HepG2 (cell line): Measurements from ENCODE around the gene BTBD19. TPM values are rescaled to one million over a fixed set of nuclear protein-coding genes. Genes with fewer than 3 reads are reported as not detected.
A peak's percentile ranks its signal among the peaks of the same experiment; 100 is the strongest.

Experiments
- ATAD3A ChIP-seq: sonication (generic); formaldehyde crosslinking; IDR thresholded peaks from 2 replicates; pipeline ENCODE4 v1.4.0; 2020; ENCODE audit warnings: missing genetic modification reagents
- ATRX ChIP-seq: sonication (generic); formaldehyde crosslinking; IDR thresholded peaks from 2 replicates; pipeline ENCODE4 v1.4.0; 2020; ENCODE audit warnings: missing genetic modification reagents, borderline replicate concordance
- CCDC6 ChIP-seq: sonication (generic); formaldehyde crosslinking; IDR thresholded peaks from 2 replicates; pipeline ENCODE4 v1.8.1; 2022; ENCODE audit warnings: mild to moderate bottlenecking, missing genetic modification reagents, moderate library complexity
- CEBPB ChIP-seq: IDR thresholded peaks from 2 replicates; pipeline ENCODE4 v1.6.1; 2011; ENCODE audit warnings: low read depth, low read length, improper control_type of control experiment, borderline replicate concordance
- CERS6 ChIP-seq: sonication (generic); formaldehyde crosslinking; IDR thresholded peaks from 2 replicates; pipeline ENCODE4 v1.5.0; 2020; ENCODE audit warnings: missing genetic modification reagents
- ETV6 ChIP-seq: sonication (generic); formaldehyde crosslinking; conservative IDR thresholded peaks from 2 replicates; pipeline ENCODE4 v1.4.0; 2020; ENCODE audit warnings: missing genetic modification reagents
- FOXM1 ChIP-seq: sonication (generic); formaldehyde crosslinking; IDR thresholded peaks from 2 replicates; pipeline ENCODE4 v1.5.0; 2020; ENCODE audit warnings: missing genetic modification reagents
- HIC2 ChIP-seq: sonication (generic); formaldehyde crosslinking; IDR thresholded peaks from 2 replicates; pipeline ENCODE4 v1.9.0; 2022; ENCODE audit warnings: low read depth, missing genetic modification reagents
- KDM5A ChIP-seq: fragments of 200-600 bp; sonication (generic); IDR thresholded peaks from 2 replicates; pipeline ENCODE4 v1.7.0; 2018; ENCODE audit warnings: antibody characterized with exemption, mild to moderate bottlenecking, low read length, borderline replicate concordance
- KDM6A ChIP-seq: IDR thresholded peaks from 2 replicates; pipeline ENCODE4 v1.6.1; 2016; ENCODE audit warnings: low read depth
- MTF2 ChIP-seq: sonication (generic); formaldehyde crosslinking; IDR thresholded peaks from 2 replicates; pipeline ENCODE4 v1.5.0; 2020; ENCODE audit warnings: missing genetic modification reagents, borderline replicate concordance
- SP140L ChIP-seq: sonication (generic); formaldehyde crosslinking; IDR thresholded peaks from 2 replicates; pipeline ENCODE4 v1.4.0; 2020; ENCODE audit warnings: missing genetic modification reagents, borderline replicate concordance
- ZNF30 ChIP-seq: sonication (generic); formaldehyde crosslinking; IDR thresholded peaks from 2 replicates; pipeline ENCODE4 v1.5.0; 2020; ENCODE audit warnings: mild to moderate bottlenecking, missing genetic modification reagents
- ZNF33A ChIP-seq: sonication (generic); formaldehyde crosslinking; IDR thresholded peaks from 2 replicates; pipeline ENCODE4 v1.5.1; 2020; ENCODE audit warnings: missing genetic modification reagents, mild to moderate bottlenecking, moderate library complexity, borderline replicate concordance
- polyA plus RNA-seq, 8 experiments: library from polyadenylated mRNA; depleted of rRNA in 3 of 8; stranded (reverse) in 7 of 8; unstranded in 1 of 8; fragments of >200 nt; fragmentation: Illumina TruSeq in 4 of 8; extraction: Trizol in 4 of 8; gene quantifications; 2 replicates each; pipeline versions ENCODE4 v1.2.1 to v1.2.3, GENCODE V29; 2011 to 2016; ENCODE audit warnings: low read depth in 4 of 8, missing spikeins in 1 of 8, mixed read lengths in 1 of 8; ENCODE audit not compliant: insufficient read depth in 1 of 8
- total RNA-seq, 5 experiments: library from RNA; depleted of rRNA; stranded (reverse); fragments of >200 nt; fragmentation: Illumina TruSeq; extraction: Trizol; gene quantifications; 2 replicates each; pipeline ENCODE4 v1.2.3, GENCODE V29; 2016; ENCODE audit warnings: low read depth in 1 of 5
- TF ChIP-seq, protein P1 (sequence below): sonication (generic); formaldehyde crosslinking; IDR thresholded peaks from 2 replicates; pipeline ENCODE4 v1.4.0; 2020; ENCODE audit warnings: missing genetic modification reagents, borderline replicate concordance
- TF ChIP-seq, protein P2 (sequence below): sonication (generic); formaldehyde crosslinking; IDR thresholded peaks from 2 replicates; pipeline ENCODE4 v1.5.1; 2020; ENCODE audit warnings: mild to moderate bottlenecking, moderate library complexity, missing genetic modification reagents
- TF ChIP-seq, protein P3 (sequence below): sonication (generic); formaldehyde crosslinking; IDR thresholded peaks from 2 replicates; pipeline ENCODE4 v1.5.0; 2020; ENCODE audit warnings: missing genetic modification reagents

BTBD19 gene
- total and polyA plus RNA-seq, 2 of the 13 experiments (the other 11 are each of a cell fraction or from before 2014, with no cell fraction given), result 2.7 to 6.7 TPM

DNA sequence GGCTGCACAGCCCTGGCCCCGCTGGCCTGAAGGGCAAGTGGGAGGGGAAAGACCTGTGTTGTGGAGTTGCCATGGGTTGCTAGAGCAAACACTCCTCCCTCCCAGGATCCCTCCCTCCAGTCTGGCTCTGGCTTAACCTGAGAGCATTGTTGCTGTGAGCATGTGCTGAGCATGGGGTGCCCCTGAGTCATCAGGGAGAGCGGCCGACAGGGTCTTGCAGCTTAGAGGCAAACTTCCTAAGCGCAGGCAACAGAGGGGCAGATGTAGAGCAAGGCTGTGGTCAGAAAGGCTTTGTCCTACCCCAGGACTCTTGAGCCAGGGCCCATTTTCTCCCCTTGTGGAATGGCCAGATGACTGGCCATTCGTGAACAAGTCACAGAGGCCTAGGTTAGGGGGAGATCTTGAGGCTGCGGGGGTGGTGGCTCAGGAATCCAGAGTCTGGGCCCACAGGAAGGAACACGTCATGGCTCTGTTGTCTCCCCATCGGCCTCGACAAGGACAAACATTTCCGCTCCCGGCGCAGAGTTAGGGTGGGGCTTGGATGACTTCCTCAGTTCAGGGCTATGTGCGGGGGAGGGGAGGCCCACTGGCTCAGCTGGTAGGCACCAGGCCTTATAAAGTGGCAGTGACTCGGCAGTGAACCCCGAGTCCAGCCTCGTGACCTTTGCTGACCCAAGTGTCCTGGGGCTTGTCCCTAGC lies 810 bp upstream of the BTBD19 start (continued):
- TF ChIP-seq, protein P1, sequence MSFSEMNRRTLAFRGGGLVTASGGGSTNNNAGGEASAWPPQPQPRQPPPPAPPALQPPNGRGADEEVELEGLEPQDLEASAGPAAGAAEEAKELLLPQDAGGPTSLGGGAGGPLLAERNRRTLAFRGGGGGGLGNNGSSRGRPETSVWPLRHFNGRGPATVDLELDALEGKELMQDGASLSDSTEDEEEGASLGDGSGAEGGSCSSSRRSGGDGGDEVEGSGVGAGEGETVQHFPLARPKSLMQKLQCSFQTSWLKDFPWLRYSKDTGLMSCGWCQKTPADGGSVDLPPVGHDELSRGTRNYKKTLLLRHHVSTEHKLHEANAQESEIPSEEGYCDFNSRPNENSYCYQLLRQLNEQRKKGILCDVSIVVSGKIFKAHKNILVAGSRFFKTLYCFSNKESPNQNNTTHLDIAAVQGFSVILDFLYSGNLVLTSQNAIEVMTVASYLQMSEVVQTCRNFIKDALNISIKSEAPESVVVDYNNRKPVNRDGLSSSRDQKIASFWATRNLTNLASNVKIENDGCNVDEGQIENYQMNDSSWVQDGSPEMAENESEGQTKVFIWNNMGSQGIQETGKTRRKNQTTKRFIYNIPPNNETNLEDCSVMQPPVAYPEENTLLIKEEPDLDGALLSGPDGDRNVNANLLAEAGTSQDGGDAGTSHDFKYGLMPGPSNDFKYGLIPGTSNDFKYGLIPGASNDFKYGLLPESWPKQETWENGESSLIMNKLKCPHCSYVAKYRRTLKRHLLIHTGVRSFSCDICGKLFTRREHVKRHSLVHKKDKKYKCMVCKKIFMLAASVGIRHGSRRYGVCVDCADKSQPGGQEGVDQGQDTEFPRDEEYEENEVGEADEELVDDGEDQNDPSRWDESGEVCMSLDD (CRISPR knock-in tag), result no peak; the same call in 1 of the 2 replicates
- TF ChIP-seq ATRX (no peak), SP140L (CRISPR knock-in tag) (no peak), KDM5A (peak; percentile 6; the same call in 1 of the 2 replicates), CCDC6 (CRISPR knock-in tag) (peak; percentile 85; the same call in 1 of the 2 replicates), ETV6 (CRISPR knock-in tag) (0 out of 2 replicates have a peak, but pooled peaks have one; percentile 11), MTF2 (CRISPR knock-in tag) (no peak; the same call in 1 of the 2 replicates), KDM6A (CRISPR knock-in tag) (peak; percentile 43), CEBPB (peak; percentile 14; the same call in 1 of the 2 replicates), ZNF33A (peak; percentile 95), HIC2 (CRISPR knock-in tag) (no peak; the same call in 1 of the 2 replicates), FOXM1 (CRISPR knock-in tag) (no peak), ZNF30 (CRISPR knock-in tag) (peak; percentile 41; the same call in 1 of the 2 replicates), CERS6 (CRISPR knock-in tag) (no peak), ATAD3A (CRISPR knock-in tag) (no peak)
- TF ChIP-seq, protein P2, sequence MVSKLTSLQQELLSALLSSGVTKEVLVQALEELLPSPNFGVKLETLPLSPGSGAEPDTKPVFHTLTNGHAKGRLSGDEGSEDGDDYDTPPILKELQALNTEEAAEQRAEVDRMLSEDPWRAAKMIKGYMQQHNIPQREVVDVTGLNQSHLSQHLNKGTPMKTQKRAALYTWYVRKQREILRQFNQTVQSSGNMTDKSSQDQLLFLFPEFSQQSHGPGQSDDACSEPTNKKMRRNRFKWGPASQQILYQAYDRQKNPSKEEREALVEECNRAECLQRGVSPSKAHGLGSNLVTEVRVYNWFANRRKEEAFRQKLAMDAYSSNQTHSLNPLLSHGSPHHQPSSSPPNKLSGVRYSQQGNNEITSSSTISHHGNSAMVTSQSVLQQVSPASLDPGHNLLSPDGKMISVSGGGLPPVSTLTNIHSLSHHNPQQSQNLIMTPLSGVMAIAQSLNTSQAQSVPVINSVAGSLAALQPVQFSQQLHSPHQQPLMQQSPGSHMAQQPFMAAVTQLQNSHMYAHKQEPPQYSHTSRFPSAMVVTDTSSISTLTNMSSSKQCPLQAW (CRISPR knock-in tag), result peak; percentile 95
- TF ChIP-seq, protein P3, sequence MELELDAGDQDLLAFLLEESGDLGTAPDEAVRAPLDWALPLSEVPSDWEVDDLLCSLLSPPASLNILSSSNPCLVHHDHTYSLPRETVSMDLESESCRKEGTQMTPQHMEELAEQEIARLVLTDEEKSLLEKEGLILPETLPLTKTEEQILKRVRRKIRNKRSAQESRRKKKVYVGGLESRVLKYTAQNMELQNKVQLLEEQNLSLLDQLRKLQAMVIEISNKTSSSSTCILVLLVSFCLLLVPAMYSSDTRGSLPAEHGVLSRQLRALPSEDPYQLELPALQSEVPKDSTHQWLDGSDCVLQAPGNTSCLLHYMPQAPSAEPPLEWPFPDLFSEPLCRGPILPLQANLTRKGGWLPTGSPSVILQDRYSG (CRISPR knock-in tag), result no peak
